Small intestine (tissue), 16 donors: ENCODE data around the gene KLK8. TPM values are rescaled to one million over a fixed set of nuclear protein-coding genes. Genes with fewer than 3 reads are reported as not detected.

ENCODE experiments used
- DNase-seq, 2 donors: peaks; one replicate each; pipeline versions ENCODE4 v3.0.0 to v3.0.0-alpha.2; 2013
- FAIRE-seq: peaks from 2 replicates; lab custom pipeline; 2012; peaks lifted over from hg19 to GRCh38; lab: Jason Lieb, UNC
- H3K27ac ChIP-seq, 3 donors: one replicate each; pipeline ENCODE4 v1.5.1; 2013; ENCODE audit warnings: low read length in 2 of 3, mild to moderate bottlenecking in 2 of 3, control low read depth in 1 of 3, inconsistent platforms in 1 of 3, low read depth in 1 of 3, moderate library complexity in 1 of 3
- H3K27me3 ChIP-seq, 3 donors: one replicate each; pipeline ENCODE4 v1.6.1; 2013; ENCODE audit warnings: low read length in 3 of 3, inconsistent platforms in 1 of 3; ENCODE audit not compliant: control insufficient read depth in 3 of 3, insufficient read depth in 3 of 3
- H3K36me3 ChIP-seq, 3 donors: one replicate each; pipeline ENCODE4 v1.6.1; 2013; ENCODE audit warnings: low read length in 3 of 3, inconsistent platforms in 1 of 3, low read depth in 1 of 3, mild to moderate bottlenecking in 1 of 3, moderate library complexity in 1 of 3; ENCODE audit not compliant: control insufficient read depth in 3 of 3, insufficient read depth in 2 of 3
- H3K4me1 ChIP-seq, 3 donors: one replicate each; pipeline ENCODE4 v1.6.1; 2013; ENCODE audit warnings: low read length in 2 of 3, inconsistent platforms in 1 of 3, low read depth in 1 of 3, mild to moderate bottlenecking in 1 of 3, moderate library complexity in 1 of 3; ENCODE audit not compliant: control insufficient read depth in 3 of 3, insufficient read depth in 2 of 3
- H3K4me3 ChIP-seq, 3 donors: one replicate each; pipeline ENCODE4 v1.5.1; 2013; ENCODE audit warnings: low read length in 3 of 3, control low read depth in 1 of 3, inconsistent platforms in 1 of 3, low read depth in 1 of 3, mild to moderate bottlenecking in 1 of 3, moderate library complexity in 1 of 3
- H3K9me3 ChIP-seq, 2 donors: one replicate each; pipeline ENCODE4 v1.6.1; 2013; ENCODE audit warnings: low read depth in 1 of 2, low read length in 1 of 2; ENCODE audit not compliant: control insufficient read depth in 2 of 2, insufficient read depth in 1 of 2
- WGBS, 3 donors: extraction: QIAGEN DNeasy Blood & Tissue Kit; methylation state at CpG; one replicate each; pipeline ENCODE4 v1.1.7; 2013; 5-methylcytosine and 5-hydroxymethylcytosine counted together
- long read RNA-seq, 10 donors: transcript quantifications; one replicate each; lab custom pipeline, GENCODE V29; 2026
- polyA plus RNA-seq, 4 donors: library from polyadenylated mRNA; stranded (reverse) in 3 of 4; unstranded in 1 of 4; fragments of 200-250 nt in 3 of 4; fragments of 120-200 nt in 1 of 4; gene quantifications; one replicate each; pipeline versions ENCODE4 v1.2.1 to v1.2.3, GENCODE V29; 2013
- donor health status: healthy with polysubstance abuse.
- donor health status: control.
- donor health status: control.
- donor health status: Bipolar disorder and iron deficiency.
- donor health status: healthy.

KLK8 gene
- under 1 TPM in 1 of 4 donors, not detected in 3; 0.12 TPM for polyA plus RNA-seq
- long read RNA-seq, donor 1: 0 reads
- long read RNA-seq, donor 2, partial matches to known transcripts: 0 of 1 reads
- long read RNA-seq, donor 2, other reads (novel, unspliced or antisense): 0 of 1 reads
- long read RNA-seq, donor 3: 0 reads
- long read RNA-seq, donor 4: 0 reads
- long read RNA-seq, donor 5: 0 reads
- long read RNA-seq, donor 6: 0 reads
- long read RNA-seq, donor 7: 0 reads
- long read RNA-seq, donor 8: 0 reads
- long read RNA-seq, donor 9: 0 reads
- long read RNA-seq, donor 10, partial matches to known transcripts: 0 of 1 reads
- long read RNA-seq, donor 10, other reads (novel, unspliced or antisense): 0 of 1 reads

DNA sequence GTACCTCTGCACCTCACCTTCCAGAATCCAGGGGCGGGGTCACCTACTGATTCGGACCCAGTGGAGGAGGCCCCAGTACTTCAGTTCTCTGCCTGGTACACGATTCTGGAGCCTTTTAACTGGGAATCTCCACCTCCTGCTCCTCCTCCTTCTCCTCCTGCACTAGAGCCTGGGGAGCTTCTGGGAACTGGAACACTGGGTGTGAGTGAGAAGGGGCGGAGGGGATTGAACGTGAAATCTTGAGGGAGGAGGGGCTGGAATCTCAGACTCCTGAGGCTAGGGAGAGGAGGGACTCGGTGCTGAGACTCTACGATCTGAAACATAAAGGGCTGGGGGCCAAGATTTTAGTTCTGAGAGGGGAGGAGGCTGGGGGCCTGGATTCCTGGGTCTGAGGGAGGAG is at the start of gene KLK8:
Gene KLK8, minus strand, starts transcription at position 90 of the 400 bp plus-strand sequence. CDS start 437 bp downstream, outside the sequence.
- FAIRE-seq: no peak
- H3K4me3 ChIP-seq: no peak within 1 kb of the TSS

GRCh38 chr19:51047031-51047335 is 45.6 kb upstream of the KLK8 start:
- Histone ChIP-seq H3K9me3 (no peaks in the 10 kb centered on the region), H3K27ac (no peak overlapping the region), H3K4me3 (no peak overlapping the region), H3K4me1 (no peaks in the 10 kb centered on the region), H3K36me3 (no peaks in the 10 kb centered on the region), H3K27me3 (peaks cover 0 to 3% (median 0%) of the 10 kb centered on the region in 3 donors)
- no peak for FAIRE-seq
- 11 to 16% (median 15%) methylated on average over 4 of the region's 4 CpGs for WGBS, 3 donors
- DNase-seq: no peak

More for the DNA sequence above, at the start of gene KLK8:
- DNase-seq: no peak
- no peak within 1 kb of the TSS for H3K27ac ChIP-seq
- H3K9me3 ChIP-seq: peaks cover 0 to 3% of the 10 kb centered on the region in 2 donors
- peaks cover 0 to 11% (median 11%) of the 10 kb centered on the region in 3 donors for H3K27me3 ChIP-seq
- 27 to 41% (median 29%) methylated on average over 6 to 7 of the region's 7 CpGs for WGBS, 3 donors
- H3K36me3 ChIP-seq: no peaks in the 10 kb centered on the region
- no peaks in the 10 kb centered on the region for H3K4me1 ChIP-seq

DNA sequence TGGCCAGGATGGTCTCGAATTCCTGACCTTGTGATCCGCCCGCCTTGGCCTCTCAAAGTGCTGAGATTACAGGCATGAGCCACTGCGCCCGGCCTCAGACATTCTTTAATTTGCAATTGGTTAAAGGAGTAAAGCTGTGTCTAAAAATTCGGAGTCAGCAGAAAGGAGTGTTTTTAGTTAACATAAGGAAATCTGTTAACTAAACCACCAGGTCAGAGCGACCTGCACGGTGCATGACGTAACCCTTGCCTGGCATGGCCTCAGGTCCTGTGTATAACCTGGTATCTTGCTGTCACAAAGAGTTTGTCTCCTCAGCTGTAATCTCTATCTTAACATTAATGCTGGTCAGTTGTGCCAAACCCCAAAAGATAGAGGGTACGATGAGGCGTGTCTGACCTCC is 42.9 kb upstream of the KLK8 start:
- no peak for DNase-seq
- Histone ChIP-seq H3K4me3 (no peak overlapping the region), H3K27me3 (peaks cover 0 to 3% (median 0%) of the 10 kb centered on the region in 3 donors), H3K36me3 (no peaks in the 10 kb centered on the region), H3K9me3 (no peaks in the 10 kb centered on the region), H3K4me1 (no peaks in the 10 kb centered on the region), H3K27ac (no peak overlapping the region)
- WGBS, 3 donors: 82 to 85% (median 84%) methylated on average over 11 of the region's 11 CpGs
- no peak for FAIRE-seq

DNA sequence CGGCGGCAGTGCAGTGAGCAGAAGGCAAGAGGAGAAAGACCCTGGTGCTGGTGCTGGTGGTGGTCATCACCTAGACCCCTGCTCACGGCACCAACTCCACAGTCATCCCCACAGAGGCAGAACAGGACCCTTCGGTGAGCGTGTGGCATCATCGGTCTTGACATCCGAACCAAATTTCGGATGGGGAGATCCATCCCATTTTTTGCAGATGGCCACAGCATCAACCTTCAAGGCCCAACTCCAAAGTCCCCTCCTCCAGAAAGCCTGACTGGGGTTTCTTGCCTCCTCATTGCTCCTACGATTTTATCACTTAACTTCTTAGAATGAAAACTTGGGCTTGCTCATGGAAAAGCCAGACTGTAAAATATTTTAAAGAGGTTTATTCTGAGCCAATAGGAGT is 42.1 kb upstream of the KLK8 start:
- H3K4me3 ChIP-seq: no peak overlapping the region
- DNase-seq (no peak), FAIRE-seq (no peak)
- peaks cover 0 to 3% (median 0%) of the 10 kb centered on the region in 3 donors for H3K27me3 ChIP-seq
- H3K27ac ChIP-seq: no peak overlapping the region
- no peaks in the 10 kb centered on the region for H3K36me3 ChIP-seq
- no peaks in the 10 kb centered on the region for H3K9me3 ChIP-seq
- WGBS, 3 donors: 73 to 79% (median 74%) methylated on average over 9 of the region's 9 CpGs
- no peaks in the 10 kb centered on the region for H3K4me1 ChIP-seq

DNA sequence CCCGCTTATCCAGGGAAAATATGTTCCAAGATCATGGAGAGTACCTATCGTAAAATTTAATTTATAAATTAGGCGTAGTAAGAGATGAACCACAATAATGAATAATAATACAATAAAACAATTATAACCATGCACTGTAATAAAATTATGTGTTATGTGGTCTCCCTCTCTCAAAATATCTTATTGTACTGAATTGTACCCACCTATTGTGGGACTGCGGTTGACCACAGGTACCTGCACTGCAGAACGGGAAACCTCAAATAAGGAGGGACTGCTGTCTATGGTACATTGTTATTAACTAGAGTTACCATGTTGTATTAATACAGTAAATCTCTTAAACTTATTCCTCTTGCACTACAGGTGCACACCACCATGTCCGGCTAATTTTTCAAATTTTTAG is 38.7 kb upstream of the KLK8 start:
- Histone ChIP-seq H3K27me3 (no peaks in the 10 kb centered on the region), H3K9me3 (no peaks in the 10 kb centered on the region), H3K4me3 (no peak overlapping the region), H3K36me3 (no peaks in the 10 kb centered on the region), H3K27ac (no peak overlapping the region), H3K4me1 (no peaks in the 10 kb centered on the region)
- FAIRE-seq (no peak), DNase-seq (no peak)
- WGBS, 3 donors: 82 to 91% (median 82%) methylated on average over 6 of the region's 6 CpGs

DNA sequence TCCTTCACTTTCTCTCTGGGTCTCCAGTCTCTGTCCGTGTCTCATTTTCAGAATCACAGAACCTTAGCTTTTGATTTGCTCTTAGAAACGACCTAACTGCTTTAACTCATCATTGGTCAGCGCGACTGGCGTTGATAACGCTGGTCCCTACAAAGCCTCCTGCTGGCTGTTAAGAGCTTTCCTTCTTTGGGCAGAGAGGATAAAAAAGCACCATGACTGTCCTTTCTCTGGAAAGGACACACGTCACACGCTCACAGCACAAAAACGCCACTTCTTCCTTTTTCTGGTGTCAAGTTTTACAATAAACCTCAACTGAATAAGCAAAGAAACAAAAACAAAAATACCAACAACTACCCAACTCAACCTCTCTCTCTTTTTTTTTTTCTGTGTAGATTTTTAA is 35.1 kb upstream of the KLK8 start:
- 35 to 58% (median 47%) methylated on average over 9 of the region's 9 CpGs for WGBS, 3 donors
- Histone ChIP-seq H3K27ac (no peak overlapping the region), H3K36me3 (no peaks in the 10 kb centered on the region), H3K4me3 (no peak overlapping the region), H3K9me3 (no peaks in the 10 kb centered on the region), H3K4me1 (no peaks in the 10 kb centered on the region), H3K27me3 (peaks cover 0 to 4% (median 0%) of the 10 kb centered on the region in 3 donors)
- FAIRE-seq (no peak), DNase-seq (no peak)

DNA sequence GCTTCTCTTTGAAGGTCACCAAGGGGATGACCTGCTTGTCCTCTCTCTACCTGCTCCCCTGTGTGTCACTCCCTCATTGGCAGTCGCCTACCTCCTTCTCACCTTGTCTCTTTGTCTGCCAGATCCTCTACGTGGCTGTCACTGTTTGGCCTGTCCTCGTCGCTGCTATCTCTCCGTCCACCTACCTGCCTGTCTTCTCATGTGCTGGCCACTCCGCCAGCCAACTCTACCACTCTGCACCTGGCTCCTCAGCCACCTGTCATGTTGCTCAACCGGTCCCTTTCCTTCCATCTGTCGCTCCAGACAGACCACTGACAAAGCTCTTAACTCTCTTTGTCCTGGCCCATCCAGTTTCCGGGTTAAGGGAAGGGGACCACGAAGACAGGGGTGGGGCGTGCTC is 33.3 kb upstream of the KLK8 start, which contains the start of gene KLK12:
Gene KLK12, minus strand, starts transcription at position 299 of the 400 bp plus-strand sequence. CDS start 381 bp downstream, outside the sequence.
- DNase-seq: no peak

GRCh38 chr19:51031880-51032225 is 30.4 kb upstream of the KLK8 start:
- no peak overlapping the region for H3K4me3 ChIP-seq
- H3K27ac ChIP-seq: no peak overlapping the region
- DNase-seq: no peak
- WGBS, 3 donors: 91 to 93% (median 92%) methylated on average over 25 to 28 of the region's 28 CpGs
- peaks cover 0 to 8% (median 0%) of the 10 kb centered on the region in 3 donors for H3K27me3 ChIP-seq
- H3K9me3 ChIP-seq: no peaks in the 10 kb centered on the region
- no peaks in the 10 kb centered on the region for H3K4me1 ChIP-seq
- no peak for FAIRE-seq
- H3K36me3 ChIP-seq: no peaks in the 10 kb centered on the region

More for the DNA sequence above, 33.3 kb upstream of the KLK8 start, which contains the start of gene KLK12:
- FAIRE-seq: no peak
- Histone ChIP-seq H3K27me3 (peaks cover 0 to 4% (median 0%) of the 10 kb centered on the region in 3 donors), H3K27ac (no peak within 1 kb of the TSS), H3K9me3 (no peaks in the 10 kb centered on the region), H3K4me3 (no peak within 1 kb of the TSS), H3K4me1 (no peaks in the 10 kb centered on the region), H3K36me3 (no peaks in the 10 kb centered on the region)
- 29 to 37% (median 30%) methylated on average over 11 of the region's 11 CpGs for WGBS, 3 donors
